Ishikawa (cell line): ENCODE results near the gene APBA2.

ENCODE experiments used
- CEBPB ChIP-seq: IDR thresholded peaks from 2 replicates; pipeline ENCODE4 v1.6.1; 2012
- CREB1 ChIP-seq: IDR thresholded peaks from 2 replicates; pipeline ENCODE4 v1.6.1; 2012; ENCODE audit warnings: low read depth
- EP300 ChIP-seq: IDR thresholded peaks from 2 replicates; pipeline ENCODE4 v1.6.1; 2012; ENCODE audit warnings: borderline replicate concordance
- FOXM1 ChIP-seq: IDR thresholded peaks from 2 replicates; pipeline ENCODE4 v1.6.1; 2012; ENCODE audit warnings: low read depth, borderline replicate concordance
- NFIC ChIP-seq: IDR thresholded peaks from 2 replicates; pipeline ENCODE4 v1.6.1; 2012
- RAD21 ChIP-seq: IDR thresholded peaks from 2 replicates; pipeline ENCODE4 v1.6.1; 2012; ENCODE audit warnings: low read depth
- TAF1 ChIP-seq: IDR thresholded peaks from 2 replicates; pipeline ENCODE4 v1.6.1; 2012; ENCODE audit warnings: low read depth, mild to moderate bottlenecking
- TCF12 ChIP-seq: IDR thresholded peaks from 2 replicates; pipeline ENCODE4 v1.6.1; 2012; ENCODE audit warnings: low read depth
- YY1 ChIP-seq: IDR thresholded peaks from 2 replicates; pipeline ENCODE4 v1.6.1; 2012; ENCODE audit warnings: low read depth
- ZBTB7A ChIP-seq: IDR thresholded peaks from 2 replicates; pipeline ENCODE4 v1.6.1; 2012; ENCODE audit warnings: low read depth
- TF ChIP-seq, protein P1 (sequence below): IDR thresholded peaks from 2 replicates; pipeline ENCODE4 v1.6.1; 2012
- TF ChIP-seq, protein P2 (sequence below): IDR thresholded peaks from 2 replicates; pipeline ENCODE4 v1.6.1; 2012; ENCODE audit warnings: low read depth, mild to moderate bottlenecking
- TF ChIP-seq, protein P3 (sequence below): IDR thresholded peaks from 2 replicates; pipeline ENCODE4 v1.6.1; 2012

DNA sequence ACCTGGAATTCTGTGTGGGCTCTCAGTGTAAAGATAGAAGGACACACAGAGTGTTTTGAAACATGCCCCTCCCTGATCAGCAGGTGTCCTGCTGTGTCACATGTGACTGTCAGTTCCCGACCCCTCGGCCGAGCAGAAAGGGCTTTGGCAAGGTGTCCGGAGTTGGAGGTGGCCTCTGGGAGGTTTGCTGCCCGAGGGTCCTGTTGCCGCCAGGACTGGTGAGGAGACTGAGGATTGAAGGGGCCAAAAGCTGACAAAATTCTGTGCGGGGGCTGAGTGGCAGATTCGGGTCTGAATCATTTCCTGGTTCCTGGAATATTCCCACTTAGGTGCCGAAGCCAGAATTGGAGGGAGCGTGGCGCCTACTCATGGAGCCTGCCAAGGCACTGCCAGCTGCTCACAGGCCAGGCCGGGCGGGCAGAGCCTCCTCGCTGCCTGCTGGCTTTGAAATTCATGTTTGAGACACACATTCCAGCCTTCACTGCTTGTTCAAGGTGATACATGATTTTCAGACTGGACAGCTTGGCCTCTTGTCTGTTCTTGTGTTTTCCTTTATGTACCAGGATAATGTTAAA, 83.8 kb downstream of the APBA2 start:
- no peak for TF ChIP-seq YY1
- no peak for TF ChIP-seq TCF12
- no peak for TF ChIP-seq FOXM1
- TF ChIP-seq CREB1: no peak
- TF ChIP-seq ZBTB7A: no peak
- no peak for TF ChIP-seq TAF1
- TF ChIP-seq, protein P1, sequence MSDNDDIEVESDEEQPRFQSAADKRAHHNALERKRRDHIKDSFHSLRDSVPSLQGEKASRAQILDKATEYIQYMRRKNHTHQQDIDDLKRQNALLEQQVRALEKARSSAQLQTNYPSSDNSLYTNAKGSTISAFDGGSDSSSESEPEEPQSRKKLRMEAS: no peak
- TF ChIP-seq EP300: no peak
- no peak for TF ChIP-seq NFIC
- TF ChIP-seq, protein P2, sequence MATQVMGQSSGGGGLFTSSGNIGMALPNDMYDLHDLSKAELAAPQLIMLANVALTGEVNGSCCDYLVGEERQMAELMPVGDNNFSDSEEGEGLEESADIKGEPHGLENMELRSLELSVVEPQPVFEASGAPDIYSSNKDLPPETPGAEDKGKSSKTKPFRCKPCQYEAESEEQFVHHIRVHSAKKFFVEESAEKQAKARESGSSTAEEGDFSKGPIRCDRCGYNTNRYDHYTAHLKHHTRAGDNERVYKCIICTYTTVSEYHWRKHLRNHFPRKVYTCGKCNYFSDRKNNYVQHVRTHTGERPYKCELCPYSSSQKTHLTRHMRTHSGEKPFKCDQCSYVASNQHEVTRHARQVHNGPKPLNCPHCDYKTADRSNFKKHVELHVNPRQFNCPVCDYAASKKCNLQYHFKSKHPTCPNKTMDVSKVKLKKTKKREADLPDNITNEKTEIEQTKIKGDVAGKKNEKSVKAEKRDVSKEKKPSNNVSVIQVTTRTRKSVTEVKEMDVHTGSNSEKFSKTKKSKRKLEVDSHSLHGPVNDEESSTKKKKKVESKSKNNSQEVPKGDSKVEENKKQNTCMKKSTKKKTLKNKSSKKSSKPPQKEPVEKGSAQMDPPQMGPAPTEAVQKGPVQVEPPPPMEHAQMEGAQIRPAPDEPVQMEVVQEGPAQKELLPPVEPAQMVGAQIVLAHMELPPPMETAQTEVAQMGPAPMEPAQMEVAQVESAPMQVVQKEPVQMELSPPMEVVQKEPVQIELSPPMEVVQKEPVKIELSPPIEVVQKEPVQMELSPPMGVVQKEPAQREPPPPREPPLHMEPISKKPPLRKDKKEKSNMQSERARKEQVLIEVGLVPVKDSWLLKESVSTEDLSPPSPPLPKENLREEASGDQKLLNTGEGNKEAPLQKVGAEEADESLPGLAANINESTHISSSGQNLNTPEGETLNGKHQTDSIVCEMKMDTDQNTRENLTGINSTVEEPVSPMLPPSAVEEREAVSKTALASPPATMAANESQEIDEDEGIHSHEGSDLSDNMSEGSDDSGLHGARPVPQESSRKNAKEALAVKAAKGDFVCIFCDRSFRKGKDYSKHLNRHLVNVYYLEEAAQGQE: no peak
- no peak for TF ChIP-seq RAD21
- TF ChIP-seq, protein P3, sequence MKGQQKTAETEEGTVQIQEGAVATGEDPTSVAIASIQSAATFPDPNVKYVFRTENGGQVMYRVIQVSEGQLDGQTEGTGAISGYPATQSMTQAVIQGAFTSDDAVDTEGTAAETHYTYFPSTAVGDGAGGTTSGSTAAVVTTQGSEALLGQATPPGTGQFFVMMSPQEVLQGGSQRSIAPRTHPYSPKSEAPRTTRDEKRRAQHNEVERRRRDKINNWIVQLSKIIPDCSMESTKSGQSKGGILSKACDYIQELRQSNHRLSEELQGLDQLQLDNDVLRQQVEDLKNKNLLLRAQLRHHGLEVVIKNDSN: no peak
- no peak for TF ChIP-seq CEBPB
